ENCODE measurements around the gene THOC2.

Gene THOC2

DNA sequence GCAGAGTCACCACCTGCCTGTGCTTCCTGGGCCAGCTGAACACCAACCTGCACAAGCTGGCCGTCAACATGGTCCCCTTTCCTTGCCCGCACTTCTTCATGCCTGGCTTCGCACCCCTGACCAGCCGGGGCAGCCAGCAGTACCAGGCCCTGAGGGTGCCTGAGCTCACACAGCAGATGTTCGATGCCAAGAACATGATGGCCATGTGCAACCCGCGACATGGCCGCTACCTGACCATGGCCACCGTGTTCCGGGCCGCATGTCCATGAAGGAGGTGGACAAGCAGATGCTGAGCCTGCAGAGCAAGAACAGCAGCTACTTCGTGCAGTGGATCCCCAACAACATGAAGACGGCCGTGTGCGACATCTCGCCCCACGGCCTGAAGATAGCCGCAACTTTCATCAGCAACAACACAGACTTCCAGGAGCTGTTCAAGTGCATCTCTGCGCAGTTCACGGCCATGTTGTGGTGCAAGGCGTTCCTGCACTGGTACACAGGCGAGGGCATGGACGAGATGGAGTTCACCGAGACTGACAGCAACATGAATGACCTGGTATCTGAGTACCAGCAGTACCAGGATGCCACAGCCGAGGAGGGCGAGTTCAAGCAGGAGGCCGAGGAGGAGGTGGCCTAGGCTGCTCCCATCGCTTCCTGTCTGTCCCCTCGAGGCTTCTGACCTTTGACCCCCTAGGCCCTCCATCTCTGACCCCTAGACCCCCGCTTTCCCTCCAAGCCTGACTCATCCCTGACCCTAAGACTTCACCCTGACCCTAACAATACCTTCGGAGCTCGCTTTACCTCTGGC lies 170.3 kb downstream of the THOC2 start:
- no peak for DNase-seq

DNA sequence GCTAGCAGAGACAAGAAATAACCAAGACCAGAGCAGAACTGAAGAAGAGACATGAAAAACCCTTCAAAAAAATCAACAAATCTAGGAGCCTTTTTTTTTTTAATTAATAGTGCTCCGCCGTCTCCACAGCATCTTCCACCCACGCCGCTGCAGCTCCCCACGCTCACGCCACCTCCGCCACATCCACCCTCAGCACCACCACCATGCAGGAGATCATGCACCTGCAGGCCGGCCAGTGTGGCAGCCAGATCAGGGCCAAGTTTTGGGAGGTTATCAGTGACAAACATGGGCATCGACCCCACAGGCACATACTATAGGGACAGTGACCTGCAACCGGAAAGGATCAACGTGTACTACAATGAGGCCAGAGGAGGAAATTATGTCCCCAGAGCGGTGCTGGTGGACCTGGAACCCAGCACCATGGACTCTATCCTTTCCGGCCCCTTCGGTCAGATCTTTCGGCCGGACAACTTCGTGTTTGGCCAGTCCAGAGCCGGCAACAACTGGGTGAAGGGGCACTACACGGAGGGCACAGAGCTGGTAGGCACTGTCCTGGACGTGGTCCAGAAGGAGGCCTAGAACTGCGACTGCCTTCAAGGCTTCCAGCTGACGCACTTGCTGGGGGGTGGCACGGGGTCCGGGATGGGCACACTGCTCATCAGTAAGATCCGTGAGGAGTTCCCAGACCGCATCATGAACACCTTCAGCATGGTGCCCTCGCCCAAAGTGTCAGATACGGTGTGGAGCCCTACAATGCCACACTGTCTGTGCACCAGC lies 171.2 kb downstream of the THOC2 start:
- DNase-seq, result no peak

DNA sequence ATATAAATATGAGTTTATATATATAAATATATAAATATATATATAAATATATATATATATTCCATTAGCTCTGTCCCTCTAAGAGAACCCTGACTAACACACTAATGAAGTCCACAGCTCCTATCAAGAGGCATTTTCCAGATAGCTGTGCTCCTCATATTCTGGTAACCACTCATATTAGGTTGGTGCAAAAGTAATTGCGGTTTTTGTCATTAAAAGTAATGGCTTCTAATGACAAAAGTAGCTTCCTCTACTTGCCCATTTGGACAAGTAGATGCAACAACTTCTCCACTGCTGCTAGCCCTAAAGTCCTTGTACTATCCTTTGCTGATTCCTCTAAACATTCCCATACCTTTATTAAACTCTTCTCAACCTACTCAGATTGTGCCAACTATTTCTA lies 182.0 kb downstream of the THOC2 start:
- DNase-seq, result no peak
